ENCODE results near the gene TAF1D. TPM values are rescaled to one million over a fixed set of nuclear protein-coding genes. Genes with fewer than 3 reads are reported as not detected.
A peak's percentile ranks its signal among the peaks of the same experiment; 100 is the strongest.
"Not testable (repeated sequence)": the region's sequence is repeated elsewhere in the genome, so short reads cannot be mapped to it uniquely, and the experiment has no call there.

The TAF1D gene, protein sequence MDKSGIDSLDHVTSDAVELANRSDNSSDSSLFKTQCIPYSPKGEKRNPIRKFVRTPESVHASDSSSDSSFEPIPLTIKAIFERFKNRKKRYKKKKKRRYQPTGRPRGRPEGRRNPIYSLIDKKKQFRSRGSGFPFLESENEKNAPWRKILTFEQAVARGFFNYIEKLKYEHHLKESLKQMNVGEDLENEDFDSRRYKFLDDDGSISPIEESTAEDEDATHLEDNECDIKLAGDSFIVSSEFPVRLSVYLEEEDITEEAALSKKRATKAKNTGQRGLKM
- total RNA-seq (2014; rRNA removed; shearing (Covaris generic)): 84.6 and 171 TPM in 2 replicates

- Histone ChIP-seq H3K27me3 (ENCODE audit: control insufficient read depth, insufficient read depth, low read length) (no peaks in the 10 kb centered on the region), H3K4me3 (ENCODE audit: insufficient read depth, low read depth, low read length) (peak within 1 kb of the TSS; percentile 98), H3K36me3 (replicated peaks; ENCODE audit: control insufficient read depth, insufficient read depth, low read length) (peaks cover 24% of the 10 kb centered on the region)
- peak; percentile 88 for DNase-seq
These were observed at the start of gene TAF1D, which contains the start of gene C11orf54 for GRCh38 chr11:93741094-93741881. TSS of gene TAF1D (minus strand) at chr11:93741495. CDS start at chr11:93739304, 2,191 bp downstream. TSS of gene C11orf54 (plus strand) at chr11:93741672. CDS start at chr11:93747394, 5,722 bp downstream.

- Histone ChIP-seq H3K4me3 (ENCODE audit: insufficient read depth, low read depth, low read length) (peak overlapping the region; percentile 94), H3K27me3 (ENCODE audit: control insufficient read depth, insufficient read depth, low read length) (no peaks in the 10 kb centered on the region), H3K36me3 (replicated peaks; ENCODE audit: control insufficient read depth, insufficient read depth, low read length) (peaks cover 7% of the 10 kb centered on the region)
- DNase-seq: peak; percentile 35
These were observed 43.7 kb upstream of the TAF1D start for GRCh38 chr11:93784935-93785360.

GRCh38 chr11:93784145-93784934, 43.0 kb upstream of the TAF1D start, which contains the start of gene MED17:
TSS of gene MED17 (plus strand) at chr11:93784282. CDS start at chr11:93784514, 232 bp downstream.
- DNase-seq: peak; percentile 93
- Histone ChIP-seq H3K27me3 (ENCODE audit: control insufficient read depth, insufficient read depth, low read length) (no peaks in the 10 kb centered on the region), H3K4me3 (ENCODE audit: insufficient read depth, low read depth, low read length) (peak within 1 kb of the TSS; percentile 94), H3K36me3 (replicated peaks; ENCODE audit: control insufficient read depth, insufficient read depth, low read length) (peaks cover 2% of the 10 kb centered on the region)

- peak overlapping the region; percentile 94 for H3K4me3 ChIP-seq (ENCODE audit: insufficient read depth, low read depth, low read length)
- DNase-seq: no peak
- H3K36me3 ChIP-seq (replicated peaks; ENCODE audit: control insufficient read depth, insufficient read depth, low read length): peaks cover 2% of the 10 kb centered on the region
- H3K27me3 ChIP-seq (ENCODE audit: control insufficient read depth, insufficient read depth, low read length): no peaks in the 10 kb centered on the region
These were observed 42.5 kb upstream of the TAF1D start for GRCh38 chr11:93783765-93784144.

DNA sequence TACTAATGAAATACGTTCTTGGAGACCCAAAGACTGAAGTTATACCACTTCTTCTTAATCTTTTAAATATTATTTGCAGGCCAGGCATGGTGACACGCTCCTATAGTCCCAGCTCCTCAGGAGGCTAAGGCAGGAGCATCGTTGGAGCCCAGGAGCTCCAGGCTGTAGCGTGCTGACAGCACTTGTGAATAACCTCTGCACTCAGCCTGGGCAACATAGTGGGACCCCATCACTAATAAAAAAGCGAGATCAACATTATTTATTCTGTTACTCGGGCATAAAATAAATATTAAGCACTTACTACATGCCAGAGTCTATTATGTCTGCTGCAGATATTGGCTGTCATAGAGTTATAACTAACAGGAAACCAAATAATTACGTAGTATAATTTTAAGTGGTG, 42.1 kb upstream of the TAF1D start:
- no peak for DNase-seq
- Histone ChIP-seq H3K27me3 (ENCODE audit: control insufficient read depth, insufficient read depth, low read length) (no peaks in the 10 kb centered on the region), H3K36me3 (replicated peaks; ENCODE audit: control insufficient read depth, insufficient read depth, low read length) (peaks cover 2% of the 10 kb centered on the region), H3K4me3 (ENCODE audit: insufficient read depth, low read depth, low read length) (peak overlapping the region; percentile 94)

DNA sequence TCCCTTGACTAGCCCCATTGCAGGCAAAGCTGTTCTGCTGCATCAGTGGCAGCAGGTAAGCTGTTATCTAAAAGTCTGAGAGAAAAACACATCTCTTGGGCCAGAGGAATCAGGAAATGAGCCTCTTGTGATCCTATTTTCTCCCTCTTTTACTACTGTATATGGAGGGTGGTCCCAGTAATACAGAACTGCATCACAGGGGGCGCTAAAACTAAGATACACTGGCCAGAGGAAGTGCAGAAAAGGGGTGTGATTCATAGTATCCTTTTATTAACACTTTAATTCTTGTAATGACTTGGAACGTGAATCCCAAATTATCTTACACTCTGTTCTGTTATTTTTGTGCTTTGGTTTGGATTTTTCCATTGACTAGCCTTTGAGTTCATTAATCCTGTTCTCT, 34.0 kb upstream of the TAF1D start:
- Histone ChIP-seq H3K4me3 (ENCODE audit: insufficient read depth, low read depth, low read length) (no peak overlapping the region), H3K36me3 (replicated peaks; ENCODE audit: control insufficient read depth, insufficient read depth, low read length) (no peaks in the 10 kb centered on the region), H3K27me3 (ENCODE audit: control insufficient read depth, insufficient read depth, low read length) (no peaks in the 10 kb centered on the region)
- DNase-seq: peak; percentile 66

DNA sequence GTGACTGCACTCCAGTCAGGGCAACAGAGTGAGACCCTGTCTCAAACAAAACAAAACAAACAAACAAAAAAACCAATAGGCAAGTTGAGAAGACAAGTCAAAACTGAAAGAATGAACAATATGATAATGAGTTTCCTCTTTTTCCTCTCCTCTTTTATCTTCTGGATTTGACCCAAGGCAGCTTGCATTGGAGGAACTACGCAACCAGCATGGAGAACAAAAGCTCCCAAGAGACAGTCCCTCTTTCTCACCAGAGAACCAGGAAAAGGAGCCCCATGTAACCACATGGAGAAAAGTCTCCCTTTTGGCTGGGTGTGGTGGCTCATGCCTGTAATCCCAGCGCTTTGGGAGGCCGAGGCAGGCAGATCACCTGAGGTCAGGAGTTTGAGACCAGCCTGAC, 33.3 kb upstream of the TAF1D start:
- H3K27me3 ChIP-seq (ENCODE audit: control insufficient read depth, insufficient read depth, low read length); H3K36me3 ChIP-seq (replicated peaks; ENCODE audit: control insufficient read depth, insufficient read depth, low read length); H3K4me3 ChIP-seq (ENCODE audit: insufficient read depth, low read depth, low read length); DNase-seq: not testable (repeated sequence)

DNA sequence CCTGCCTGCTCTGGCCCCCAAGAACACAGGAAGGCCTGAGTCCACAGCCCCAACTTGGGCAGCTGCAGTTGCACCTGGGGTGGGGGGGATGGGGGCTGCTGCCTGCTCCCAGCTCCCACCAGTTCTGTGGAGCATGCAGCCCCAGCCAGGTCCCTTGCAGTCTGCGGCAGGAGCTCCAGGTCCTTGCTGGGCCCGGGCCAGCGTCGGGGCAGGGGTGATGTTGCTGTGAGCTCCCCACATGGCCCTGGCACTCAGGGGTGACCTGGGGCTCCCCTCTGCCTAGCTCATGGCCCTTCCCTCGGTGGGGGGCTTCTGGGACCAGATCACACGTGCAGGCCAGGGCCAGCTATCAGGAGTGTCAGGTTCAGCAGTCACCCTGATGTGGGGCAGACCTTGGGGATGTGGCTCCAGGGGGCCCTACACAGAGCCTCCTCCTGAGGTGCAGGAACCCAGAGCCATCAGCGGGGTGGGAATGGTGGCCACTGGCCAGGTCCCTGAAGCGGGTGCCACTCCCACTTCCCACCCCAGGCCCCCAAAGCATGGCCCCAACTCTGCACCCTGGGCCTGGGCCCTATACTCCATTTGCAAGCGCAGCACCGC, 32.4 kb upstream of the TAF1D start:
- peak; percentile 21 for DNase-seq
- Histone ChIP-seq H3K27me3 (ENCODE audit: control insufficient read depth, insufficient read depth, low read length) (no peaks in the 10 kb centered on the region), H3K36me3 (replicated peaks; ENCODE audit: control insufficient read depth, insufficient read depth, low read length) (no peaks in the 10 kb centered on the region)

DNA sequence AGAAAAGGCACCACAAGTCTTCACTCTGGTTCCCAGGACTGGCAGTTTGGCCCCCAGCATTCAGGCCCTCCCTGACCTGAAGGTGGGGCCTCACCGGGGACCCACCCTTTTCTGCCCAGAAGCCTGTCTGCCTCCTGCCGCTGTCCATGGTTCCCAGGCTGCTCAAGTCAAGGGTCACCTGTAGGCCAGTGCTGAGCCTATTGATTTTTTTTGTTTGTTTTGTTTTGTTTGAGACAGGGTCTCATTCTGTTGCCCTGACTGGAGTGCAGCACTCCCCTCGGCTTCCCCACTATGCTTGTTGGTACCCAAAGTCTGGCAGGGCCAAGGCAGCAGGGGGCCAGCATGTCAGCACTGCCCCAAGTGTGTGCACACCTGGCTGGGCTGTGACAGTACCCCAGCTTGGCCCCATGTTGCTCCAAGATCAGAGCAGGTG, 31.8 kb upstream of the TAF1D start:
- peak; percentile 32 for DNase-seq
- Histone ChIP-seq H3K27me3 (ENCODE audit: control insufficient read depth, insufficient read depth, low read length) (no peaks in the 10 kb centered on the region), H3K4me3 (ENCODE audit: insufficient read depth, low read depth, low read length) (no peak overlapping the region), H3K36me3 (replicated peaks; ENCODE audit: control insufficient read depth, insufficient read depth, low read length) (no peaks in the 10 kb centered on the region)

More for the DNA sequence above, 32.4 kb upstream of the TAF1D start:
- H3K4me3 ChIP-seq (ENCODE audit: insufficient read depth, low read depth, low read length): no peak overlapping the region

- no peak for DNase-seq
- H3K27me3 ChIP-seq (ENCODE audit: control insufficient read depth, insufficient read depth, low read length): no peaks in the 10 kb centered on the region
- no peaks in the 10 kb centered on the region for H3K36me3 ChIP-seq (replicated peaks; ENCODE audit: control insufficient read depth, insufficient read depth, low read length)
- no peak overlapping the region for H3K4me3 ChIP-seq (ENCODE audit: insufficient read depth, low read depth, low read length)
These were observed 30.8 kb upstream of the TAF1D start for GRCh38 chr11:93772123-93772522.

DNA sequence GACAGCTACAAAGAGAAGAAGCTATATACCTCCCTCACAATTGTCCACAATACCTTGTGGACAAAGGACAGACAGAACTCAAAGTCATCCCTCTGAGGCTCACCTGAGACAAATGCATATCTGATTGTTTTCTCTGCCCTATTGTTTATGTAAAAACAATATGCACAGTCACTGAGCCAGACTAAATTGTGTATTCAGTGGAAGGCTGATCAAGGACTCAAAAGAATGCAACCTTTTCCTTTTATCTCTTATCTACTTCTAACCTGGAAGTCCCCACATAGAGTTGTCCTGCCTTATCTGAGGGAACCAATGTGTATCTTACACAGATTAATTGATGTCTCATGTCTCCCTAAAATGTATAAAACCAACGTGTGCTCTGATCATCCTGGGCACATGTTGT, 28.9 kb upstream of the TAF1D start:
- no peaks in the 10 kb centered on the region for H3K27me3 ChIP-seq (ENCODE audit: control insufficient read depth, insufficient read depth, low read length)
- no peaks in the 10 kb centered on the region for H3K36me3 ChIP-seq (replicated peaks; ENCODE audit: control insufficient read depth, insufficient read depth, low read length)
- H3K4me3 ChIP-seq (ENCODE audit: insufficient read depth, low read depth, low read length): no peak overlapping the region
- no peak for DNase-seq

- Histone ChIP-seq H3K27me3 (ENCODE audit: control insufficient read depth, insufficient read depth, low read length) (no peaks in the 10 kb centered on the region), H3K36me3 (replicated peaks; ENCODE audit: control insufficient read depth, insufficient read depth, low read length) (no peaks in the 10 kb centered on the region; the same call in 1 of the 2 replicates), H3K4me3 (ENCODE audit: insufficient read depth, low read depth, low read length) (no peak overlapping the region)
- DNase-seq: no peak
These were observed 25.7 kb upstream of the TAF1D start for GRCh38 chr11:93767018-93767417.

GRCh38 chr11:93766504-93766903, 25.2 kb upstream of the TAF1D start:
- Histone ChIP-seq H3K4me3 (ENCODE audit: insufficient read depth, low read depth, low read length) (no peak overlapping the region), H3K36me3 (replicated peaks; ENCODE audit: control insufficient read depth, insufficient read depth, low read length) (no peaks in the 10 kb centered on the region; the same call in 1 of the 2 replicates), H3K27me3 (ENCODE audit: control insufficient read depth, insufficient read depth, low read length) (no peaks in the 10 kb centered on the region)
- DNase-seq: no peak

DNA sequence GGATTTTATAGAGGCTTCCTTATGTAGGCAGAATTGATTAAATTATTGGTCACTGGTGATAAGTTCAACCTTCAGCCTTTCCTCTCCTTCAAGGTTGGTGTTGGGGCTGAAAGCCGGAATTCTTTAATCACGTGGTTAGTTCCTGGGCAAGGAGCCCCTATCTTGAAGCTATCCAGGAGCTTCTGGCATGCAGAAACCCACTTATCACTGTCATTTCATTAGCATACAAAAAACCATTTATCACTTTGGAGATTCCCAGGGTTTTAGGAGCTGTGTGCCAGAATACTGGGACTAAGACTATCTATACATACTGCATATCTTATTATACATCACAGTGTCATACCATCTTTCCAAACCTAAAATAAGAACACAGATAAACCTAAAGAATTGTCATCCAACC, 24.3 kb upstream of the TAF1D start:
- no peak for DNase-seq
- Histone ChIP-seq H3K36me3 (replicated peaks; ENCODE audit: control insufficient read depth, insufficient read depth, low read length) (no peaks in the 10 kb centered on the region; the same call in none of the 2 replicates), H3K4me3 (ENCODE audit: insufficient read depth, low read depth, low read length) (no peak overlapping the region), H3K27me3 (ENCODE audit: control insufficient read depth, insufficient read depth, low read length) (no peaks in the 10 kb centered on the region)

All from H7 (cell line).